IMR-90 (cell line): Measurements from ENCODE around the gene OR51D1. TPM values are rescaled to one million over a fixed set of nuclear protein-coding genes. Genes with fewer than 3 reads are reported as not detected.

ENCODE experiments used
- ATAC-seq: fragments of 200-7000 bp; cut with Tn5 transposase; 2 replicates; pipeline ENCODE4 v1.9.1; 2020; ENCODE audit warnings: low read depth, mild to moderate bottlenecking, moderate library complexity
- BruUV-seq: library from RNA; stranded (reverse); fragments of 400-500 nt; replicated peaks from 2 replicates; lab custom pipeline; 2021; lab: Mats Ljungman, UMichigan
- CTCF ChIA-PET: fragments of 300-600 bp; formaldehyde crosslinking; extraction: SDS; loops from one replicate; lab custom pipeline; 2021; ENCODE audit warnings: antibody characterized with exemption; lab: Yijun Ruan, JAX
- POLR2A ChIA-PET: fragments of 300-600 bp; sonication (Branson Sonifier 250); formaldehyde crosslinking; loops from one replicate; lab custom pipeline; 2022; ENCODE audit warnings: antibody characterized with exemption; ENCODE audit not compliant: unreplicated experiment; lab: Charles Lee
- DNase-seq: peaks from one replicate; pipeline ENCODE4 v3.0.0; 2013
- H2AFZ ChIP-seq: replicated peaks from 2 replicates; pipeline ENCODE3; 2013; ENCODE audit warnings: low read length, mild to moderate bottlenecking; ENCODE audit not compliant: poor library complexity
- H2AK5ac ChIP-seq: 2 replicates; pipeline ENCODE4 v1.6.1; 2013; ENCODE audit warnings: low read depth, low read length, inconsistent platforms
- H2AK9ac ChIP-seq: replicated peaks from 2 replicates; pipeline ENCODE3; 2013; ENCODE audit warnings: mild to moderate bottlenecking, low read depth, low read length, moderate library complexity; ENCODE audit not compliant: poor library complexity
- H2BK120ac ChIP-seq: 2 replicates; pipeline ENCODE4 v1.6.1; 2013; ENCODE audit warnings: low read depth, low read length, inconsistent platforms
- H2BK15ac ChIP-seq: 3 replicates; pipeline ENCODE4 v1.6.1; 2013; ENCODE audit warnings: low read depth, low read length, inconsistent platforms
- H2BK20ac ChIP-seq: 2 replicates; pipeline ENCODE4 v1.6.1; 2013; ENCODE audit warnings: low read depth, mild to moderate bottlenecking, inconsistent platforms, low read length, moderate library complexity
- H2BK5ac ChIP-seq: 2 replicates; pipeline ENCODE4 v1.6.1; 2013; ENCODE audit warnings: mild to moderate bottlenecking, low read depth, low read length, inconsistent platforms; ENCODE audit not compliant: poor library complexity, severe bottlenecking
- H3K14ac ChIP-seq: replicated peaks from 2 replicates; pipeline ENCODE4 v1.6.1; 2013; ENCODE audit warnings: low read depth, low read length, inconsistent platforms
- H3K18ac ChIP-seq: 2 replicates; pipeline ENCODE4 v1.6.1; 2013; ENCODE audit warnings: low read depth, low read length, control low read depth
- H3K23ac ChIP-seq: 2 replicates; pipeline ENCODE4 v1.6.1; 2013; ENCODE audit warnings: low read depth, low read length, inconsistent platforms
- H3K27ac ChIP-seq: 2 replicates; pipeline ENCODE4 v1.5.1; 2013; ENCODE audit warnings: mild to moderate bottlenecking, control low read depth, low read length; ENCODE audit not compliant: insufficient read depth
- H3K27me3 ChIP-seq: 2 replicates; pipeline ENCODE4 v1.6.1; 2013; ENCODE audit warnings: low read length; ENCODE audit not compliant: control insufficient read depth, insufficient read depth
- H3K36me3 ChIP-seq: 2 replicates; pipeline ENCODE4 v1.6.1; 2013; ENCODE audit warnings: low read length, mixed read lengths; ENCODE audit not compliant: control insufficient read depth, insufficient read depth
- H3K4ac ChIP-seq: 2 replicates; pipeline ENCODE4 v1.6.1; 2013; ENCODE audit warnings: low read depth, low read length, inconsistent platforms
- H3K4me1 ChIP-seq: 2 replicates; pipeline ENCODE4 v1.6.1; 2013; ENCODE audit warnings: low read length, mixed read lengths; ENCODE audit not compliant: control insufficient read depth, insufficient read depth
- H3K4me2 ChIP-seq: 2 replicates; pipeline ENCODE4 v1.6.1; 2013; ENCODE audit warnings: low read depth, mild to moderate bottlenecking, control low read depth, low read length, moderate library complexity
- H3K4me3 ChIP-seq: 2 replicates; pipeline ENCODE4 v1.5.1; 2013; ENCODE audit warnings: low read depth, mild to moderate bottlenecking, control low read depth, low read length, moderate library complexity; ENCODE audit not compliant: insufficient read depth
- H3K56ac ChIP-seq: 2 replicates; pipeline ENCODE4 v1.6.1; 2013; ENCODE audit warnings: low read length, inconsistent platforms; ENCODE audit not compliant: insufficient read depth; ENCODE audit errors: extremely low read depth
- H3K79me1 ChIP-seq, 2 experiments: 2 replicates each; pipeline ENCODE4 v1.6.1; 2013; ENCODE audit warnings: low read length in 2 of 2, inconsistent platforms in 1 of 2, low read depth in 1 of 2
- H3K9ac ChIP-seq: 2 replicates; pipeline ENCODE4 v1.6.1; 2013; ENCODE audit warnings: low read depth, low read length, control low read depth
- H3K9me1 ChIP-seq: 2 replicates; pipeline ENCODE4 v1.6.1; 2013; ENCODE audit warnings: low read length, inconsistent platforms; ENCODE audit not compliant: insufficient read depth
- H3K9me3 ChIP-seq: 2 replicates; pipeline ENCODE4 v1.6.1; 2013; ENCODE audit warnings: low read length; ENCODE audit not compliant: control insufficient read depth, insufficient read depth
- H4K20me1 ChIP-seq: 2 replicates; pipeline ENCODE4 v1.6.1; 2013; ENCODE audit warnings: low read length, inconsistent platforms; ENCODE audit not compliant: insufficient read depth
- H4K5ac ChIP-seq: 2 replicates; pipeline ENCODE4 v1.6.1; 2013; ENCODE audit warnings: mild to moderate bottlenecking, low read depth, low read length, control low read depth
- H4K8ac ChIP-seq, 2 experiments: 2 replicates each; pipeline ENCODE4 v1.6.1; 2013; ENCODE audit warnings: low read depth in 2 of 2, low read length in 2 of 2, control low read depth in 1 of 2, inconsistent platforms in 1 of 2
- H4K91ac ChIP-seq: 2 replicates; pipeline ENCODE4 v1.6.1; 2013; ENCODE audit warnings: low read depth, low read length, inconsistent platforms; ENCODE audit not compliant: insufficient read depth
- CEBPB ChIP-seq: IDR thresholded peaks from 2 replicates; pipeline ENCODE4 v1.6.1; 2012; ENCODE audit warnings: low read depth, low read length, improper control_type of control experiment
- CHD1 ChIP-seq: IDR thresholded peaks from 2 replicates; pipeline ENCODE4 v1.6.1; 2012; ENCODE audit warnings: low read depth, low read length, improper control_type of control experiment
- ELK1 ChIP-seq: fragments of 150-350 bp; IDR thresholded peaks from 2 replicates; pipeline ENCODE4 v1.6.1; 2016; ENCODE audit warnings: low read depth, mild to moderate bottlenecking, low read length, moderate library complexity, borderline replicate concordance
- FOS ChIP-seq: fragments of 150-350 bp; IDR thresholded peaks from 2 replicates; pipeline ENCODE4 v1.6.1; 2016; ENCODE audit warnings: low read depth, low read length
- MAFK ChIP-seq: IDR thresholded peaks from 2 replicates; pipeline ENCODE4 v1.6.1; 2012; ENCODE audit warnings: low read depth, low read length, improper control_type of control experiment
- MAZ ChIP-seq: IDR thresholded peaks from 2 replicates; pipeline ENCODE4 v1.6.1; 2012; ENCODE audit warnings: low read depth, mild to moderate bottlenecking, low read length, improper control_type of control experiment, moderate library complexity, borderline replicate concordance
- MXI1 ChIP-seq: IDR thresholded peaks from 2 replicates; pipeline ENCODE4 v1.6.1; 2012; ENCODE audit warnings: low read depth, mild to moderate bottlenecking, low read length, moderate library complexity, borderline replicate concordance
- POLR2A ChIP-seq: IDR thresholded peaks from 2 replicates; pipeline ENCODE4 v1.6.1; 2012; ENCODE audit warnings: mild to moderate bottlenecking, low read depth, low read length
- RAD21 ChIP-seq: IDR thresholded peaks from 2 replicates; pipeline ENCODE4 v1.6.1; 2012; ENCODE audit warnings: low read length, improper control_type of control experiment
- SMC3 ChIP-seq: fragments of 150-350 bp; IDR thresholded peaks from 2 replicates; pipeline ENCODE4 v1.6.1; 2016; ENCODE audit warnings: low read depth, mild to moderate bottlenecking, antibody characterized with exemption, low read length, moderate library complexity
- WGBS, 2 experiments: methylation state at CpG; one replicate each; pipeline versions ENCODE4 v1.1.5 to v1.1.7; 2013; ENCODE audit warnings: missing lambda C conversion rate in 2 of 2; ENCODE audit not compliant: insufficient read length in 1 of 2; ENCODE audit errors: extremely low coverage in 2 of 2; 5-methylcytosine and 5-hydroxymethylcytosine counted together
- dilution Hi-C: fragments of 300-500 bp; cut with HindIII; formaldehyde crosslinking; loops from one replicate; pipeline ENCODE4 v1.14.3; 2018; ENCODE audit warnings: low sequenced_read_pairs; ENCODE audit not compliant: unreplicated experiment
- in situ Hi-C: fragments of 300-500 bp; cut with MboI; formaldehyde crosslinking; loops from 3 replicates; pipeline ENCODE4 v1.14.3; 2019; ENCODE audit warnings: low sequenced_read_pairs, inconsistent platforms, mixed read lengths
- intact Hi-C: fragments of 100-400 bp; cut with micrococcal nuclease; formaldehyde crosslinking; loops from 2 replicates; pipeline ENCODE4 v1.10.0; 2022
- polyA plus RNA-seq, 3 experiments: library from polyadenylated mRNA; depleted of rRNA; stranded (reverse); fragments of >200 nt; gene quantifications; 2 replicates each; pipeline ENCODE4 v1.2.3, GENCODE V29; 2012; ENCODE audit warnings: low replicate concordance in 1 of 3
- total RNA-seq: library from RNA; depleted of rRNA; stranded (reverse); fragments of >200 nt; gene quantifications from 2 replicates; pipeline ENCODE4 v1.2.3, GENCODE V29; 2012

OR51D1 gene
- total and polyA plus RNA-seq, 2 of the 4 experiments (the other 2 are of a cell fraction), result not detected

- Histone ChIP-seq H3K9ac (no peak overlapping the region), H3K23ac (no peak overlapping the region), H3K4me3 (no peak overlapping the region), H3K4me1 (peaks cover 4% of the 10 kb centered on the region), H3K27ac (no peak overlapping the region), H3K27me3 (peaks cover 2% of the 10 kb centered on the region; the same call in 1 of the 2 replicates), H3K9me3 (no peaks in the 10 kb centered on the region), H4K8ac (no peak overlapping the region), H3K14ac (no peak overlapping the region), H2BK5ac (no peak overlapping the region), H4K5ac (no peak overlapping the region), H2BK120ac (no peak overlapping the region), H4K91ac (no peak overlapping the region), H3K4ac (no peak overlapping the region), H3K56ac (no peak overlapping the region), H2AK5ac (no peak overlapping the region), H3K36me3 (no peaks in the 10 kb centered on the region), H3K79me1 (peaks cover 0 to 3% of the 10 kb centered on the region in 2 experiments; a peak in 2 of 4 replicates), H3K4me2 (no peak overlapping the region), H2AFZ (no peak overlapping the region), H3K18ac (no peak overlapping the region), H2BK15ac (no peak overlapping the region), H3K9me1 (no peaks in the 10 kb centered on the region), H4K20me1 (no peaks in the 10 kb centered on the region), H2BK20ac (no peak overlapping the region), H2AK9ac (no peak overlapping the region)
- in situ Hi-C loops (no loop called here), dilution Hi-C loops (no loop called here), intact Hi-C loops (no loop called here)
- ChIA-PET CTCF (interaction anchor here (0.7 kb wide), 1 partner anchor 14 kb away, joined by 3 read pairs; no protein-coding TSS in a partner anchor), POLR2A (no interaction called here)
- no CpG with 5 or more reads among the region's 2 CpGs for WGBS, 2 experiments
- DNase-seq, result no peak
- TF ChIP-seq MXI1 (no peak), CHD1 (no peak), MAZ (no peak), SMC3 (no peak), ELK1 (no peak), FOS (no peak), POLR2A (no peak), RAD21 (no peak), MAFK (no peak), CEBPB (no peak)
- BruUV-seq, result no TSS peak
- no peak for ATAC-seq
Observed at GRCh38 chr11:4611986-4612385, 25.3 kb upstream of the OR51D1 start.
